HepG2 (cell line): Measurements from ENCODE around the gene WDR19. TPM values are rescaled to one million over a fixed set of nuclear protein-coding genes. Genes with fewer than 3 reads are reported as not detected.

Experiments used
- ATAC-seq: fragments of 200-7000 bp; cut with Tn5 transposase; 3 replicates; pipeline ENCODE4 v1.9.1; 2020; ENCODE audit warnings: mild to moderate bottlenecking, moderate library complexity
- BruUV-seq: library from RNA; stranded (reverse); fragments of 400-500 nt; replicated peaks from 2 replicates; lab custom pipeline; 2021; lab: Mats Ljungman, UMichigan
- CTCF ChIA-PET: fragments of 300-600 bp; formaldehyde crosslinking; extraction: SDS; loops from one replicate; lab custom pipeline; 2021; ENCODE audit warnings: low total read pairs, inconsistent platforms, low intra/inter-chr PET ratio; lab: Yijun Ruan, JAX
- POLR2A ChIA-PET: fragments of 350-600 bp; sonication (Branson Sonifier 250); formaldehyde crosslinking; loops from one replicate; lab custom pipeline; 2020; ENCODE audit warnings: antibody characterized with exemption, inconsistent platforms; lab: Yijun Ruan, JAX
- DNase-seq: peaks from one replicate; pipeline ENCODE4 v3.0.0-alpha.2; 2015; ENCODE audit warnings: low spot score
- FAIRE-seq: peaks from 3 replicates; lab custom pipeline; 2011; peaks lifted over from hg19 to GRCh38; lab: Jason Lieb, UNC
- H2AFZ ChIP-seq: one replicate; pipeline ENCODE4 v1.6.1; 2011; ENCODE audit warnings: low read length, inconsistent platforms
- H3K27ac ChIP-seq: fragments of 300-600 bp; 3 replicates; pipeline ENCODE4 v1.8.0; 2011; ENCODE audit warnings: mixed run types, mild to moderate bottlenecking, mixed read lengths, low read length, inconsistent platforms; ENCODE audit not compliant: insufficient read depth; ENCODE audit errors: extremely low read length
- H3K27me3 ChIP-seq, 2 experiments: fragments of 200-600 bp in 1 of 2; 2 replicates in 1 of 2; 3 replicates in 1 of 2; pipeline versions ENCODE4 v1.6.0 to v1.8.0; 2011; ENCODE audit warnings: low read length in 2 of 2, mild to moderate bottlenecking in 2 of 2, moderate library complexity in 2 of 2, inconsistent platforms in 1 of 2; ENCODE audit not compliant: insufficient read depth in 2 of 2, control insufficient read depth in 1 of 2
- H3K36me3 ChIP-seq, 2 experiments: fragments of 200-600 bp in 1 of 2; replicated peaks in 1 of 2; 2 replicates in 1 of 2; 3 replicates in 1 of 2; pipeline versions ENCODE4 v1.5.1 to v1.8.0; 2011; ENCODE audit warnings: low read length in 2 of 2, inconsistent platforms in 1 of 2; ENCODE audit not compliant: insufficient read depth in 2 of 2, control insufficient read depth in 1 of 2
- H3K4me1 ChIP-seq: 2 replicates; pipeline ENCODE4 v1.5.1; 2012; ENCODE audit warnings: low read length, inconsistent platforms; ENCODE audit not compliant: insufficient read depth
- H3K4me2 ChIP-seq: 2 replicates; pipeline ENCODE4 v1.6.0; 2011; ENCODE audit warnings: low read depth, low read length, inconsistent platforms
- H3K4me3 ChIP-seq, 3 experiments: fragments of 200-600 bp in 1 of 3; sonication (generic), shearing (Covaris generic) in 1 of 3; replicated peaks in 1 of 3; 2 replicates each; pipeline ENCODE4 v1.5.1; 2011 to 2016; ENCODE audit warnings: low read length in 3 of 3, inconsistent platforms in 2 of 3, low read depth in 2 of 3, mild to moderate bottlenecking in 2 of 3, control low read depth in 1 of 3, mixed read lengths in 1 of 3; ENCODE audit not compliant: insufficient read depth in 1 of 3
- H3K79me2 ChIP-seq: one replicate; pipeline ENCODE4 v1.6.1; 2011; ENCODE audit warnings: low read length, inconsistent platforms; ENCODE audit not compliant: insufficient read depth
- H3K9ac ChIP-seq: 2 replicates; pipeline ENCODE4 v1.6.0; 2011; ENCODE audit warnings: mild to moderate bottlenecking, low read depth, low read length, inconsistent platforms; ENCODE audit not compliant: insufficient read depth
- H3K9me3 ChIP-seq: 2 replicates; pipeline ENCODE4 v1.5.1; 2012; ENCODE audit warnings: mild to moderate bottlenecking, low read length
- H4K20me1 ChIP-seq: 2 replicates; pipeline ENCODE4 v1.6.0; 2011; ENCODE audit warnings: inconsistent platforms, mild to moderate bottlenecking, low read length, moderate library complexity; ENCODE audit not compliant: insufficient read depth
- CREB1 ChIP-seq, 2 experiments: fragments of 450-650 bp in 1 of 2; IDR thresholded peaks; 2 replicates each; pipeline ENCODE4 v1.6.1; 2016 to 2017; ENCODE audit warnings: control low read depth in 1 of 2, mild to moderate bottlenecking in 1 of 2, missing compliant biosample characterization in 1 of 2, missing genetic modification characterization in 1 of 2
- HNRNPK ChIP-seq: fragments of 200-400 bp; formaldehyde crosslinking; IDR thresholded peaks from 2 replicates; pipeline ENCODE4 v1.6.1; 2018; ENCODE audit warnings: low read length, low read depth, moderate library complexity, mild to moderate bottlenecking; ENCODE audit not compliant: poor library complexity, severe bottlenecking
- HOXA9 ChIP-seq: sonication (generic); formaldehyde crosslinking; IDR thresholded peaks from 2 replicates; pipeline ENCODE4 v1.8.1; 2022; ENCODE audit warnings: missing genetic modification reagents, mild to moderate bottlenecking, moderate library complexity, borderline replicate concordance
- KLF6 ChIP-seq: IDR thresholded peaks from 2 replicates; pipeline ENCODE4 v1.8.0; 2016; ENCODE audit warnings: missing biosample characterization, missing genetic modification reagents
- MXI1 ChIP-seq: IDR thresholded peaks from 3 replicates; pipeline ENCODE4 v1.6.1; 2012; ENCODE audit warnings: low read depth, low read length, inconsistent platforms, borderline replicate concordance
- PTBP1 ChIP-seq: fragments of 200-400 bp; formaldehyde crosslinking; IDR thresholded peaks from 2 replicates; pipeline ENCODE4 v1.6.1; 2018; ENCODE audit warnings: low read length, low read depth; ENCODE audit not compliant: poor library complexity, severe bottlenecking
- SALL2 ChIP-seq: sonication (generic); formaldehyde crosslinking; IDR thresholded peaks from 2 replicates; pipeline ENCODE4 v1.8.1; 2023; ENCODE audit warnings: mild to moderate bottlenecking, missing genetic modification reagents, inconsistent platforms
- SAP130 ChIP-seq: IDR thresholded peaks from 2 replicates; pipeline ENCODE4 v1.6.1; 2016; ENCODE audit warnings: low read depth
- ZNF333 ChIP-seq: sonication (generic); formaldehyde crosslinking; IDR thresholded peaks from 2 replicates; pipeline ENCODE4 v1.4.0; 2020; ENCODE audit warnings: mild to moderate bottlenecking, missing genetic modification reagents, borderline replicate concordance
- ZNF552 ChIP-seq: sonication (generic); formaldehyde crosslinking; IDR thresholded peaks from 2 replicates; pipeline ENCODE4 v1.9.0; 2022; ENCODE audit warnings: missing genetic modification reagents, mild to moderate bottlenecking, borderline replicate concordance
- WGBS: methylation state at CpG from one replicate; pipeline ENCODE4 v1.1.6; 2017; ENCODE audit warnings: low lambda C conversion rate; 5-methylcytosine and 5-hydroxymethylcytosine counted together
- in situ Hi-C: cut with HindIII; loops from 2 replicates; pipeline ENCODE4 v1.10.0; 2017; ENCODE audit warnings: low pct_unique_long_range_greater_than_20kb; ENCODE audit not compliant: extremely low pct_ligation_motif_present
- intact Hi-C: fragments of 100-400 bp; cut with micrococcal nuclease; formaldehyde crosslinking; loops from one replicate; pipeline ENCODE4 v1.10.0; 2022; ENCODE audit not compliant: unreplicated experiment
- polyA plus RNA-seq, 8 experiments: library from polyadenylated mRNA; depleted of rRNA in 3 of 8; stranded (reverse) in 7 of 8; unstranded in 1 of 8; fragments of >200 nt; fragmentation: Illumina TruSeq in 4 of 8; extraction: Trizol in 4 of 8; gene quantifications; 2 replicates each; pipeline versions ENCODE4 v1.2.1 to v1.2.3, GENCODE V29; 2011 to 2016; ENCODE audit warnings: low read depth in 4 of 8, missing spikeins in 1 of 8, mixed read lengths in 1 of 8; ENCODE audit not compliant: insufficient read depth in 1 of 8
- total RNA-seq, 5 experiments: library from RNA; depleted of rRNA; stranded (reverse); fragments of >200 nt; fragmentation: Illumina TruSeq; extraction: Trizol; gene quantifications; 2 replicates each; pipeline ENCODE4 v1.2.3, GENCODE V29; 2016; ENCODE audit warnings: low read depth in 1 of 5
- TF ChIP-seq, protein P1 (sequence below): sonication (generic); formaldehyde crosslinking; IDR thresholded peaks from 2 replicates; pipeline ENCODE4 v1.4.0; 2020; ENCODE audit warnings: missing genetic modification reagents, borderline replicate concordance
- TF ChIP-seq, protein P2 (sequence below): sonication (generic); formaldehyde crosslinking; IDR thresholded peaks from 2 replicates; pipeline ENCODE4 v1.4.0; 2020; ENCODE audit warnings: missing genetic modification reagents

WDR19 gene
- total and polyA plus RNA-seq, 2 of the 13 experiments (the other 11 are each of a cell fraction or from before 2014, with no cell fraction given), result 22.9 to 34.1 TPM

DNA sequence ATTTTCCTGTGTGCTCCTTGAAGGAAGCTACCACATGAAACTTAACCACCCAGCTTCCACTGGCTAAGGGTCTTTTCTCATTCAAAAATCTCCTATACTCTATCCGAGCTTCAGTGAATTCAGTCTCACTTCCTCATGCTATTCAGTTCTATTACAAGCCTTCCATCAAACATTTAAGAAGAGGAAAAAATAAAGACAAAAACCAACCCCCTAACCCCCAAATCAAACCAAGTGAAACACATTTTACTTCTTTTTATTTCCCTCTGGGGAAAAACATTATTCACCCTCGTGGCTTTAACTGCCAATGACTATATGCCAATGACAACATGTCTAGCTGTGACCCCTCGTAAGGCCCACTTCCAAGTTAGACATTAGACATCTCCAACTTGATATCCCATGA is 16.2 kb upstream of the WDR19 start:
- intact Hi-C loops, result no loop called here
- CTCF ChIA-PET, result no interaction called here
- no peak overlapping the region for H3K4me3 ChIP-seq
- FAIRE-seq (no peak), ATAC-seq (no peak), DNase-seq (no peak)
- in situ Hi-C loops, result no loop called here
- no peak overlapping the region for H2AFZ ChIP-seq
- H3K9ac ChIP-seq, result no peak overlapping the region
- BruUV-seq, result no TSS peak
- H3K4me2 ChIP-seq, result no peak overlapping the region
- no peaks in the 10 kb centered on the region for H3K79me2 ChIP-seq
- peaks cover 13% of the 10 kb centered on the region; the same call in 1 of the 2 replicates for H3K4me1 ChIP-seq
- H3K36me3 ChIP-seq, result no peaks in the 10 kb centered on the region
- no peak overlapping the region for H3K27ac ChIP-seq
- no peaks in the 10 kb centered on the region for H4K20me1 ChIP-seq
- no peaks in the 10 kb centered on the region for H3K27me3 ChIP-seq
- 55% methylated on average over 3 of the region's 3 CpGs for WGBS
- no peaks in the 10 kb centered on the region for H3K9me3 ChIP-seq
- POLR2A ChIA-PET, result no interaction called here
- TF ChIP-seq ZNF333 (CRISPR knock-in tag), result no peak
- TF ChIP-seq SALL2, result no peak
- no peak for TF ChIP-seq MXI1
- no peak for TF ChIP-seq SAP130 (CRISPR knock-in tag)
- no peak for TF ChIP-seq HOXA9 (CRISPR knock-in tag)
- TF ChIP-seq ZNF552 (CRISPR knock-in tag), result no peak
- no peak for TF ChIP-seq CREB1 (IDR thresholded peaks at IDR 0.05)
- no peak for TF ChIP-seq CREB1 (CRISPR knock-in tag; IDR thresholded peaks at IDR 0.05)
- TF ChIP-seq, protein P1, sequence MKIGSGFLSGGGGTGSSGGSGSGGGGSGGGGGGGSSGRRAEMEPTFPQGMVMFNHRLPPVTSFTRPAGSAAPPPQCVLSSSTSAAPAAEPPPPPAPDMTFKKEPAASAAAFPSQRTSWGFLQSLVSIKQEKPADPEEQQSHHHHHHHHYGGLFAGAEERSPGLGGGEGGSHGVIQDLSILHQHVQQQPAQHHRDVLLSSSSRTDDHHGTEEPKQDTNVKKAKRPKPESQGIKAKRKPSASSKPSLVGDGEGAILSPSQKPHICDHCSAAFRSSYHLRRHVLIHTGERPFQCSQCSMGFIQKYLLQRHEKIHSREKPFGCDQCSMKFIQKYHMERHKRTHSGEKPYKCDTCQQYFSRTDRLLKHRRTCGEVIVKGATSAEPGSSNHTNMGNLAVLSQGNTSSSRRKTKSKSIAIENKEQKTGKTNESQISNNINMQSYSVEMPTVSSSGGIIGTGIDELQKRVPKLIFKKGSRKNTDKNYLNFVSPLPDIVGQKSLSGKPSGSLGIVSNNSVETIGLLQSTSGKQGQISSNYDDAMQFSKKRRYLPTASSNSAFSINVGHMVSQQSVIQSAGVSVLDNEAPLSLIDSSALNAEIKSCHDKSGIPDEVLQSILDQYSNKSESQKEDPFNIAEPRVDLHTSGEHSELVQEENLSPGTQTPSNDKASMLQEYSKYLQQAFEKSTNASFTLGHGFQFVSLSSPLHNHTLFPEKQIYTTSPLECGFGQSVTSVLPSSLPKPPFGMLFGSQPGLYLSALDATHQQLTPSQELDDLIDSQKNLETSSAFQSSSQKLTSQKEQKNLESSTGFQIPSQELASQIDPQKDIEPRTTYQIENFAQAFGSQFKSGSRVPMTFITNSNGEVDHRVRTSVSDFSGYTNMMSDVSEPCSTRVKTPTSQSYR (CRISPR knock-in tag), result no peak
- no peak for TF ChIP-seq KLF6 (CRISPR knock-in tag)
- TF ChIP-seq, protein P2, sequence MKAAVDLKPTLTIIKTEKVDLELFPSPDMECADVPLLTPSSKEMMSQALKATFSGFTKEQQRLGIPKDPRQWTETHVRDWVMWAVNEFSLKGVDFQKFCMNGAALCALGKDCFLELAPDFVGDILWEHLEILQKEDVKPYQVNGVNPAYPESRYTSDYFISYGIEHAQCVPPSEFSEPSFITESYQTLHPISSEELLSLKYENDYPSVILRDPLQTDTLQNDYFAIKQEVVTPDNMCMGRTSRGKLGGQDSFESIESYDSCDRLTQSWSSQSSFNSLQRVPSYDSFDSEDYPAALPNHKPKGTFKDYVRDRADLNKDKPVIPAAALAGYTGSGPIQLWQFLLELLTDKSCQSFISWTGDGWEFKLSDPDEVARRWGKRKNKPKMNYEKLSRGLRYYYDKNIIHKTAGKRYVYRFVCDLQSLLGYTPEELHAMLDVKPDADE, result no peak
- TF ChIP-seq HNRNPK, result no peak
- TF ChIP-seq PTBP1, result no peak
